GM19395 (cell line): ENCODE measurements around the gene OR5K4.
"Not testable (repeated sequence)": the region's sequence is repeated elsewhere in the genome, so short reads cannot be mapped to it uniquely, and the experiment has no call there.

Experiments
- ATAC-seq: cut with Tn5 transposase; IDR thresholded peaks from one replicate; pipeline ENCODE4 v1.9.1; 2021; ENCODE audit warnings: mild to moderate bottlenecking, moderate library complexity; ENCODE audit not compliant: unreplicated experiment

OR5K4 gene

GRCh38 chr3:98371186-98371585, 17.5 kb downstream of the OR5K4 start:
- no peak for ATAC-seq

GRCh38 chr3:98371853-98372252, 18.2 kb downstream of the OR5K4 start:
- no peak for ATAC-seq

GRCh38 chr3:98372445-98372844, 18.8 kb downstream of the OR5K4 start:
- ATAC-seq: no peak

GRCh38 chr3:98376631-98377030, 23.0 kb downstream of the OR5K4 start:
- ATAC-seq: no peak

GRCh38 chr3:98388147-98388546, 34.5 kb downstream of the OR5K4 start:
- ATAC-seq: no peak

- no peak for ATAC-seq
Observed at GRCh38 chr3:98390366-98390765, 36.7 kb downstream of the OR5K4 start, which contains the start of gene OR5K3. TSS of gene OR5K3 (plus strand) at chr3:98390666. CDS start at chr3:98390666, 0 bp downstream.

- ATAC-seq: no peak
Observed at GRCh38 chr3:98395101-98395500, 41.4 kb downstream of the OR5K4 start.

GRCh38 chr3:98396482-98396881, 42.8 kb downstream of the OR5K4 start:
- ATAC-seq: not testable (repeated sequence)

GRCh38 chr3:98398513-98398912, 44.9 kb downstream of the OR5K4 start:
- ATAC-seq: no peak

- no peak for ATAC-seq
Observed at GRCh38 chr3:98402507-98402906, 48.9 kb downstream of the OR5K4 start.

- ATAC-seq: no peak
Observed at GRCh38 chr3:98404010-98404409, 50.4 kb downstream of the OR5K4 start.
